ENCODE data around the gene CNTN3.

The CNTN3 gene

DNA sequence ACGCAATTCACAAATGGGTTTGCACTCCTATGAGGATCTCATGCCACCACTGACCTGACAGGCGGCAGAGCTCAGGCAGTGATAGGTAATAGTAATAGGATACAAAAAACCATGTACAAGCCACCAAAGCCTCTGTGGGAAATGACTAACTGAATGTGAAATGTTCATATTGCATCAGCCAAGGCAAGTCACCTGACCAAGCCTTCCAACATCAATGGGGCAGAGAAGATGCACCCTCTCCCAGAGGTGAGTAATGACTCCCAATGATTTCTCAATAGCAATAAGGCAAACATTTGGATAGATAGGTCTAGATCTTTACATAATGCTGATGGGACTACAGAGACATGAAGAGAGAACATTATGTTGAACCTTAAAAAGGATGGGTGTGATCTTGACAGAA lies 14.9 kb downstream of the CNTN3 start:
- DNase-seq (ENCODE audit: insufficient read length, low spot score) = no peak
- no peak for TF ChIP-seq POLR2AphosphoS5 (IDR thresholded peaks at IDR 0.05; ENCODE audit: low read depth, low read length)
- TF ChIP-seq POLR2A (IDR thresholded peaks at IDR 0.05; ENCODE audit: low read depth, low read length) = no peak
- TF ChIP-seq PAX5 (IDR thresholded peaks at IDR 0.05; ENCODE audit: insufficient read depth, low read length, severe bottlenecking) = no peak
- TF ChIP-seq SPI1 (IDR thresholded peaks at IDR 0.05; ENCODE audit: low read depth, low read length) = no peak
- no peak for TF ChIP-seq TAF1 (IDR thresholded peaks at IDR 0.05; ENCODE audit: low read depth, low read length)
- TF ChIP-seq POU2F2 (IDR thresholded peaks at IDR 0.05; ENCODE audit: low read depth, low read length) = no peak
- no peak for FAIRE-seq

DNA sequence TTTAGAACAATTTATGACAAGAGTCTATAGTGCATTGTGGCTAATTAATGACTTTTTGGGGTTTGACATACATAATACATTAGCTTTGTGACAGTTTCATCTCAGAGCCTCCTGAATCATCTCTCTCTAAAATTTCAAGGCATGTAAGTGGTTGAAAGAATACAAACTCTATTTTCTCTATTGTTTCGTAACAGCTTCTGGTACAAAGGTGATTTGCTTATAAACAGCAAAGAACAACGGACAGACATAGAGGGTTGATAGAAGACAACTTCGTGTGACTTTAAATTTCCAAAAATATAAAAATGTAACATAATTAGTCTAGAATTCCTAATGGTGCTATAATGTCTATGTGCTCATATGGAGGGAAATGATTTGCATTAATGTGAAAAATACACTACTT lies 21.3 kb downstream of the CNTN3 start:
- no peak for TF ChIP-seq TAF1 (IDR thresholded peaks at IDR 0.05; ENCODE audit: low read depth, low read length)
- no peak for TF ChIP-seq POLR2AphosphoS5 (IDR thresholded peaks at IDR 0.05; ENCODE audit: low read depth, low read length)
- TF ChIP-seq POLR2A (IDR thresholded peaks at IDR 0.05; ENCODE audit: low read depth, low read length) = no peak
- no peak for TF ChIP-seq PAX5 (IDR thresholded peaks at IDR 0.05; ENCODE audit: insufficient read depth, low read length, severe bottlenecking)
- TF ChIP-seq POU2F2 (IDR thresholded peaks at IDR 0.05; ENCODE audit: low read depth, low read length) = no peak
- no peak for TF ChIP-seq SPI1 (IDR thresholded peaks at IDR 0.05; ENCODE audit: low read depth, low read length)
- DNase-seq (ENCODE audit: insufficient read length, low spot score) (no peak), FAIRE-seq (no peak)

DNA sequence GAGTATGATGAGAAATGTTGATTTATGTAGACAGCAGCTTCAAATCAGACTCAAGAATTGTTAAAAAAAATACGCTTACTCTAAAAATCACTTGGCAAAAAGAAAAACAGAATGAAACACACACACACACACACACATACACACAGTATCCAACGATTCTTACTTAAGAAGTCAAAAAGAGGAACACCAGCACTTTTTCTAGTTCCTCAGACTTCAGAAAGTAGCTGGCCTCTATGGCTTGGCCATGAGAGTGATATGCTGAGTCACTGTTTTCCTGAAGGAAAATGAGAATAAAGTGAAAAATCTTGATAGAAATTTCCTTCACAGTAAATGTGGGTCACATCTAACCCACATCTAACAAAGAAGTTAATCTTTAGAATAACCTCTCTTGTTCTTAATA lies 22.1 kb downstream of the CNTN3 start:
- DNase-seq (ENCODE audit: insufficient read length, low spot score) (no peak), FAIRE-seq (no peak)
- TF ChIP-seq SPI1 (IDR thresholded peaks at IDR 0.05; ENCODE audit: low read depth, low read length) (no peak), PAX5 (IDR thresholded peaks at IDR 0.05; ENCODE audit: insufficient read depth, low read length, severe bottlenecking) (no peak), TAF1 (IDR thresholded peaks at IDR 0.05; ENCODE audit: low read depth, low read length) (no peak), POLR2AphosphoS5 (IDR thresholded peaks at IDR 0.05; ENCODE audit: low read depth, low read length) (no peak), POU2F2 (IDR thresholded peaks at IDR 0.05; ENCODE audit: low read depth, low read length) (no peak), POLR2A (IDR thresholded peaks at IDR 0.05; ENCODE audit: low read depth, low read length) (no peak)

DNA sequence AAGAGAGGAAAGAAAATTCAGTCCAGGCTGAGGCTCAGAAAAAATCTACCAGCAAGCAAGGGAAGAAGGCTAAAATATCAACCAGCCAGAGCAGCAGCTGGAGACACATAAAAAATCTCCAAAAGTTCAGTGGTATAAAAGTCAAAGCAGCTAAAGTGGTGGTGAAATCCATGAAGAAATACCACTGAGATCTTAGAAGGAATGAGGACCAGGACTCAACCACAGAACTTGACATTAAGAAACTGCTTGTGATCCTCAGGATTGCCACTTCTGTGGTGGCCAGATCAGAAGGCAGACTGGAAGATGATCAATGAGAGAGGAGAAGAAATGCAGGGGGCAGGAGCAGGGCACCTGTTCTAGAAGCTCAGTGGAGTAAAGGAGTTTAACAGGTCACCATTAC lies 22.5 kb downstream of the CNTN3 start:
- DNase-seq (ENCODE audit: insufficient read length, low spot score) (no peak), FAIRE-seq (no peak)
- TF ChIP-seq SPI1 (IDR thresholded peaks at IDR 0.05; ENCODE audit: low read depth, low read length) (no peak), POU2F2 (IDR thresholded peaks at IDR 0.05; ENCODE audit: low read depth, low read length) (no peak), POLR2AphosphoS5 (IDR thresholded peaks at IDR 0.05; ENCODE audit: low read depth, low read length) (no peak), POLR2A (IDR thresholded peaks at IDR 0.05; ENCODE audit: low read depth, low read length) (no peak), TAF1 (IDR thresholded peaks at IDR 0.05; ENCODE audit: low read depth, low read length) (no peak), PAX5 (IDR thresholded peaks at IDR 0.05; ENCODE audit: insufficient read depth, low read length, severe bottlenecking) (no peak)

DNA sequence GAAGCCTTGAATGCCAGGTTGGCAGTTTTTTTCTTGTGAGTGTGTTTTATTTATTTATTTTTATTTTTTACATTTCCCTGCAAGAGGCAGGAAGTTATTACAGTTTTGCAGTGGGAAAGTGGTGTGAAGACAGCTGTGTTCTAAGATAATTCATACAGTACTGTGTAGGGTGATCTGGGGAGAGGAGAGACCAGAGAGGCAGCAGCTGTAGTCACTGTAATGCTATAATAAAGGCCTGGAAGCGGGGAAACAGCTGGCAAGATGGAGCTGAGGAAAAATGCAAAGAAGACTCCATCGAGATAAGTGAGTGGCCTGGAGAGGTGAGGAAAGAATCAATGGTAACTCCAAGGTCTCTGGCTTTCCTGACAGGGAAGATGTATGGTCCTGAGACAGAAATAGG lies 23.1 kb downstream of the CNTN3 start:
- TF ChIP-seq POLR2AphosphoS5 (IDR thresholded peaks at IDR 0.05; ENCODE audit: low read depth, low read length) = no peak
- no peak for TF ChIP-seq TAF1 (IDR thresholded peaks at IDR 0.05; ENCODE audit: low read depth, low read length)
- no peak for TF ChIP-seq PAX5 (IDR thresholded peaks at IDR 0.05; ENCODE audit: insufficient read depth, low read length, severe bottlenecking)
- TF ChIP-seq SPI1 (IDR thresholded peaks at IDR 0.05; ENCODE audit: low read depth, low read length) = no peak
- FAIRE-seq (no peak), DNase-seq (ENCODE audit: insufficient read length, low spot score) (no peak)

DNA sequence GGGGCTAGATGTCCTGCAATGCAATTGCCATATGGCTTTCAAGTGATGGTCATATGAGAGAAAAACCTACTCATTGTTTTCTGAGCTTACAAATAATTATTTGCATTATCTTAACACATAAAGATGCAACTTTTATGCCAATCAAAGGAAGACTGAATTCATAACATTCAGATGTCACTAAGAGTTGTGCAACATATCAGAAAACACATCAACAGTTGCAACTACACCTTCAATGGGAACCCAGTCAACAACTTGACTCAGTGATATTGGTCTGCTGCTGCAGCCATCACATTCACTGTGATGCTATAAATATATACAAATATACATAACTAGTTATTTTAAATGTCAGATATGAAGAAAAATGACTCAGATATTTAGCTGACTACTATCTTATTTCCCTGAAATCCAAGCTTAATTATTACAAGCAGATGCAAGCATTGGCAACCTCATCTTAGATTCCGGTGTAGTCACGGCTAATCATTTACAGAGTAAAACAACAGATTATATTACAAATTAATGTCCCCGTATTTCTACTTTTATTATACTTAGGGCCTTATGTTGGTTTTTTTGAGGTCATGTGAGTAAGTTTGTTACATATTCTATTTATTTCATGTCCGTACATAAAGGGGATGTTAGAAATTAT lies 23.7 kb downstream of the CNTN3 start:
- FAIRE-seq (no peak), DNase-seq (ENCODE audit: insufficient read length, low spot score) (no peak)
- TF ChIP-seq POU2F2 (IDR thresholded peaks at IDR 0.05; ENCODE audit: low read depth, low read length) = no peak
- no peak for TF ChIP-seq POLR2AphosphoS5 (IDR thresholded peaks at IDR 0.05; ENCODE audit: low read depth, low read length)
- TF ChIP-seq PAX5 (IDR thresholded peaks at IDR 0.05; ENCODE audit: insufficient read depth, low read length, severe bottlenecking) = no peak
- TF ChIP-seq SPI1 (IDR thresholded peaks at IDR 0.05; ENCODE audit: low read depth, low read length) = no peak
- TF ChIP-seq POLR2A (IDR thresholded peaks at IDR 0.05; ENCODE audit: low read depth, low read length) = no peak
- no peak for TF ChIP-seq TAF1 (IDR thresholded peaks at IDR 0.05; ENCODE audit: low read depth, low read length)

DNA sequence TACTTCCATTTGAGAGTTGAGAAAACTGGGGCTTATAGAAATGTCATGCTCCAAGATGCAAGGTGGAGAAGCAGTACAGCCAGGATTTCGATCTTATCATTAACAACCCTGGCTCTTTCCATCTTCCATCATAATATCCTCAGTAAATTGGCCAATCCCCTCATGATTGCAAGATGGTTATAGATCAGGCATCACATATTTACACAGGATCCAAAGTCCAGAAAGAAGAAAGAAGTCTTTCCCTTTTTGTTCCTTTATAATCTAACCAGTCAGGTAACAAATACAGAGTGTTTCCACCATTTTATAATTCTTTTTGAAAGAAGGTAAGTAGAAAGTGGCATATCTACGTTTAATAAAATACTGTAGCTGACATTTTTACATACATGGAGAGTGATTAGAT lies 29.7 kb downstream of the CNTN3 start:
- TF ChIP-seq TAF1 (IDR thresholded peaks at IDR 0.05; ENCODE audit: low read depth, low read length) = no peak
- no peak for TF ChIP-seq SPI1 (IDR thresholded peaks at IDR 0.05; ENCODE audit: low read depth, low read length)
- TF ChIP-seq PAX5 (IDR thresholded peaks at IDR 0.05; ENCODE audit: insufficient read depth, low read length, severe bottlenecking) = no peak
- no peak for TF ChIP-seq POU2F2 (IDR thresholded peaks at IDR 0.05; ENCODE audit: low read depth, low read length)
- TF ChIP-seq POLR2AphosphoS5 (IDR thresholded peaks at IDR 0.05; ENCODE audit: low read depth, low read length) = no peak
- no peak for TF ChIP-seq POLR2A (IDR thresholded peaks at IDR 0.05; ENCODE audit: low read depth, low read length)
- DNase-seq (ENCODE audit: insufficient read length, low spot score) (no peak), FAIRE-seq (no peak)

DNA sequence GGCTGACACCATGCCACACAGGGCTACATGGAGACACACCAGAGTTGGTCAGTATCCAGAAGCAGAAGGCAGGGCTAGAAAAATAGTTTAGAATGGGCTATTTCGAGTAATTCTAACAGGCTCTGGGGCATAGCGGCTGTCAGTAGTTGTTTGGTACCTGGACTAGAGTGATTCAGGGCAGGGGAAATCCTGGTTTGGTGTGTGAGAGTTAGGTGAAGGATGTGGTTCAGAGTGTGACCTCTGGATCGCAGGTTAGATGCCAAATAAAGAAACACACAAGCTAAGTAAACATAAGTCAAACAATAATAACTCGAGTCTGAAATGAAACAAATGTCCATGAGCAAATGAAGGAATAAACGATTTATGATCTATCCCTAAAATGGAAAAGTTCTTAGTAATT lies 31.5 kb downstream of the CNTN3 start:
- FAIRE-seq (no peak), DNase-seq (ENCODE audit: insufficient read length, low spot score) (no peak)
- no peak for TF ChIP-seq POLR2AphosphoS5 (IDR thresholded peaks at IDR 0.05; ENCODE audit: low read depth, low read length)
- no peak for TF ChIP-seq PAX5 (IDR thresholded peaks at IDR 0.05; ENCODE audit: insufficient read depth, low read length, severe bottlenecking)
- TF ChIP-seq TAF1 (IDR thresholded peaks at IDR 0.05; ENCODE audit: low read depth, low read length) = no peak
- no peak for TF ChIP-seq SPI1 (IDR thresholded peaks at IDR 0.05; ENCODE audit: low read depth, low read length)
- no peak for TF ChIP-seq POU2F2 (IDR thresholded peaks at IDR 0.05; ENCODE audit: low read depth, low read length)
- TF ChIP-seq POLR2A (IDR thresholded peaks at IDR 0.05; ENCODE audit: low read depth, low read length) = no peak

DNA sequence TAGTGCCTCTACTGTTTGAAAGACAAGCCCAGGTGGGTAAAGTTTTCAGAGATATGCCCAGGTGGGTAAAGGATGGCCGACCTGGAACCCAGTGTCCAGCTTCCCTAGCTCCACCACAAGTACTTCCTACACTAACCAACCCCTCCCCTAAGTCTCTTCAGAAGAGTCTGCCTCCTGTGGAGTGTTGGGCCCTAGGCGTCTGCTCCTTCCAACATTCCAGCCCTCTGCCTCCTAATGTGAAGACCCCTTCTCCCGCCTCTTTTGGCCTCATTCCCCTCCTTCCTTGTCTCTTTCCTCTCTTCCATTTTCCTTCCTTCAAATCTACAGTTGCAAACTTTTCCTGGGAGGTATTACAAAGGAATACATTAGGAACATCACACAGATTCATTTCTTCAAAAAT lies 38.6 kb downstream of the CNTN3 start:
- DNase-seq (ENCODE audit: insufficient read length, low spot score) (no peak), FAIRE-seq (no peak)
- no peak for TF ChIP-seq POLR2AphosphoS5 (IDR thresholded peaks at IDR 0.05; ENCODE audit: low read depth, low read length)
- no peak for TF ChIP-seq TAF1 (IDR thresholded peaks at IDR 0.05; ENCODE audit: low read depth, low read length)
- TF ChIP-seq POU2F2 (IDR thresholded peaks at IDR 0.05; ENCODE audit: low read depth, low read length) = no peak
- no peak for TF ChIP-seq POLR2A (IDR thresholded peaks at IDR 0.05; ENCODE audit: low read depth, low read length)
- TF ChIP-seq PAX5 (IDR thresholded peaks at IDR 0.05; ENCODE audit: insufficient read depth, low read length, severe bottlenecking) = no peak
- TF ChIP-seq SPI1 (IDR thresholded peaks at IDR 0.05; ENCODE audit: low read depth, low read length) = no peak

DNA sequence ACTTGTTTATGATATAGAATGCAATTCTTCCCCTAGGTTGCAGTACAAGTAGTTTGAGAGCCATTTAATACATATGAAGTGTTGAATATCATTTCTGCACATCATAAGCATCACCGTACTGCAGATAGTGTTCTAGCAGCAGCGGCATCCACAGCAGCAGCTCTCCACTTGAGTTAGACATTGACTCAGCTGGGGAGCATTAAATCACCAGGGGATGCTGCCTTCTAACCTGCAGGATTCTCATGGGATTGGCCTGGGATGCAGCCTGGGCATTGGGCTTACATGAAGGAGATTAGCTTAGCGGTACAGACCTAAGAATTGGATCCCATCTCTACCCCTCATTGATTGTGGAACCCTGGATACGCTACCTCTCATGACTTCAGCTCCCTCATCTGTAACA lies 43.3 kb downstream of the CNTN3 start:
- TF ChIP-seq POLR2A (IDR thresholded peaks at IDR 0.05; ENCODE audit: low read depth, low read length) (no peak), POU2F2 (IDR thresholded peaks at IDR 0.05; ENCODE audit: low read depth, low read length) (no peak), POLR2AphosphoS5 (IDR thresholded peaks at IDR 0.05; ENCODE audit: low read depth, low read length) (no peak), SPI1 (IDR thresholded peaks at IDR 0.05; ENCODE audit: low read depth, low read length) (no peak), TAF1 (IDR thresholded peaks at IDR 0.05; ENCODE audit: low read depth, low read length) (no peak), PAX5 (IDR thresholded peaks at IDR 0.05; ENCODE audit: insufficient read depth, low read length, severe bottlenecking) (no peak)
- no peak for DNase-seq (ENCODE audit: insufficient read length, low spot score)

More for the DNA sequence above, 43.3 kb downstream of the CNTN3 start:
- FAIRE-seq = no peak

All from GM12891 (cell line).